ENCODE measurements around the gene BUD23. TPM values are rescaled to one million over a fixed set of nuclear protein-coding genes. Genes with fewer than 3 reads are reported as not detected.

Gene BUD23
- total and polyA plus RNA-seq, 4 donors, result 19.1 to 52.6 (median 37.8) TPM

DNA sequence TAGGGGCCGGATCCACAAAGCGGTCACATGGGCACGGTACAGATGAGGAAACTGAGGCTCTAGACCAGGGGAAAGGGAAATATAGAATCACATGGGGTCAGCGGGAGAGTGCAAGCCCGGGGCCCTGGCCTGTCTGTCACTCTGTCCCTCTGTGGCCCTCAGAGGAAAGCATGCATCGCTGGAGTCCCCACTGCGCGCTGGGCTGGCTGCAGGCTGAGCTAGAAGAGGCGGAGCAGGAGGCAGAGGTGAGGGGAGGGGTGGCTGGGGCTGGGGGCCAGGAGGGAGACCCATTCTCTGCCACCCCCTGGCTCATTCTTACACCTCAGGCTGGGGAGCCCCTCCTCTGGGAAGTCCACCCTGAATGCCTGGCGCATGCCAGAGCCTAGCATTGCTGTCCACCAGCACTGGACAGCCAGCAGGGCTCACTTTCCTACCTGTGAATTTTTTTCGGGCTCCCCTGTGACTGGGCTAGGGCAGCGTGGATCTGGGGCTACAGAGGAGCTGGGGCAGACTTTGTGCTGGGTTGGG lies 13.5 kb upstream of the BUD23 start:
- Histone ChIP-seq H3K4me1 (ENCODE audit: control insufficient read depth in 4 of 4, insufficient read depth in 4 of 4, low read length in 3 of 4) (peaks cover 8 to 26% (median 17%) of the 10 kb centered on the region in 4 donors), H3K27me3 (ENCODE audit: control insufficient read depth in 4 of 4, insufficient read depth in 4 of 4, low read length in 3 of 4) (no peaks in the 10 kb centered on the region), H3K9me3 (ENCODE audit: control insufficient read depth in 4 of 4, low read length in 3 of 4) (no peaks in the 10 kb centered on the region), H3K36me3 (ENCODE audit: control insufficient read depth in 4 of 4, insufficient read depth in 3 of 4, low read depth in 1 of 4, low read length in 3 of 4) (no peaks in the 10 kb centered on the region), H3K4me3 (ENCODE audit: low read depth in 1 of 3, low read length in 3 of 3) (no peak overlapping the region), H3K27ac (ENCODE audit: low read depth in 1 of 2, low read length in 2 of 2) (no peak overlapping the region), H3K9ac (ENCODE audit: low read depth in 1 of 2, low read length in 2 of 2) (no peak overlapping the region)
- DNase-seq (ENCODE audit: low spot score), result no peak
- WGBS, result 92% methylated on average over 12 of the region's 12 CpGs
- TF ChIP-seq GABPA (IDR thresholded peaks at IDR 0.05 in 1 of 2, conservative IDR thresholded peaks at IDR 0.05 in 1 of 2) (no peak), HNF4G (IDR thresholded peaks at IDR 0.05) (no peak), ATF3 (IDR thresholded peaks at IDR 0.05) (no peak), TAF1 (conservative IDR thresholded peaks at IDR 0.05) (no peak), SP1 (IDR thresholded peaks at IDR 0.05) (no peak), RXRA (IDR thresholded peaks at IDR 0.05) (no peak), RAD21 (IDR thresholded peaks at IDR 0.05) (no peak), EGR1 (IDR thresholded peaks at IDR 0.05; ENCODE audit: low read depth in 2 of 2) (no peak)
- TF ChIP-seq, protein P1, sequence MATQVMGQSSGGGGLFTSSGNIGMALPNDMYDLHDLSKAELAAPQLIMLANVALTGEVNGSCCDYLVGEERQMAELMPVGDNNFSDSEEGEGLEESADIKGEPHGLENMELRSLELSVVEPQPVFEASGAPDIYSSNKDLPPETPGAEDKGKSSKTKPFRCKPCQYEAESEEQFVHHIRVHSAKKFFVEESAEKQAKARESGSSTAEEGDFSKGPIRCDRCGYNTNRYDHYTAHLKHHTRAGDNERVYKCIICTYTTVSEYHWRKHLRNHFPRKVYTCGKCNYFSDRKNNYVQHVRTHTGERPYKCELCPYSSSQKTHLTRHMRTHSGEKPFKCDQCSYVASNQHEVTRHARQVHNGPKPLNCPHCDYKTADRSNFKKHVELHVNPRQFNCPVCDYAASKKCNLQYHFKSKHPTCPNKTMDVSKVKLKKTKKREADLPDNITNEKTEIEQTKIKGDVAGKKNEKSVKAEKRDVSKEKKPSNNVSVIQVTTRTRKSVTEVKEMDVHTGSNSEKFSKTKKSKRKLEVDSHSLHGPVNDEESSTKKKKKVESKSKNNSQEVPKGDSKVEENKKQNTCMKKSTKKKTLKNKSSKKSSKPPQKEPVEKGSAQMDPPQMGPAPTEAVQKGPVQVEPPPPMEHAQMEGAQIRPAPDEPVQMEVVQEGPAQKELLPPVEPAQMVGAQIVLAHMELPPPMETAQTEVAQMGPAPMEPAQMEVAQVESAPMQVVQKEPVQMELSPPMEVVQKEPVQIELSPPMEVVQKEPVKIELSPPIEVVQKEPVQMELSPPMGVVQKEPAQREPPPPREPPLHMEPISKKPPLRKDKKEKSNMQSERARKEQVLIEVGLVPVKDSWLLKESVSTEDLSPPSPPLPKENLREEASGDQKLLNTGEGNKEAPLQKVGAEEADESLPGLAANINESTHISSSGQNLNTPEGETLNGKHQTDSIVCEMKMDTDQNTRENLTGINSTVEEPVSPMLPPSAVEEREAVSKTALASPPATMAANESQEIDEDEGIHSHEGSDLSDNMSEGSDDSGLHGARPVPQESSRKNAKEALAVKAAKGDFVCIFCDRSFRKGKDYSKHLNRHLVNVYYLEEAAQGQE (IDR thresholded peaks at IDR 0.05), result no peak
- TF ChIP-seq, protein P2, sequence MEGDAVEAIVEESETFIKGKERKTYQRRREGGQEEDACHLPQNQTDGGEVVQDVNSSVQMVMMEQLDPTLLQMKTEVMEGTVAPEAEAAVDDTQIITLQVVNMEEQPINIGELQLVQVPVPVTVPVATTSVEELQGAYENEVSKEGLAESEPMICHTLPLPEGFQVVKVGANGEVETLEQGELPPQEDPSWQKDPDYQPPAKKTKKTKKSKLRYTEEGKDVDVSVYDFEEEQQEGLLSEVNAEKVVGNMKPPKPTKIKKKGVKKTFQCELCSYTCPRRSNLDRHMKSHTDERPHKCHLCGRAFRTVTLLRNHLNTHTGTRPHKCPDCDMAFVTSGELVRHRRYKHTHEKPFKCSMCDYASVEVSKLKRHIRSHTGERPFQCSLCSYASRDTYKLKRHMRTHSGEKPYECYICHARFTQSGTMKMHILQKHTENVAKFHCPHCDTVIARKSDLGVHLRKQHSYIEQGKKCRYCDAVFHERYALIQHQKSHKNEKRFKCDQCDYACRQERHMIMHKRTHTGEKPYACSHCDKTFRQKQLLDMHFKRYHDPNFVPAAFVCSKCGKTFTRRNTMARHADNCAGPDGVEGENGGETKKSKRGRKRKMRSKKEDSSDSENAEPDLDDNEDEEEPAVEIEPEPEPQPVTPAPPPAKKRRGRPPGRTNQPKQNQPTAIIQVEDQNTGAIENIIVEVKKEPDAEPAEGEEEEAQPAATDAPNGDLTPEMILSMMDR (IDR thresholded peaks at IDR 0.05; ENCODE audit: low read depth, low read length, missing input control), result no peak

DNA sequence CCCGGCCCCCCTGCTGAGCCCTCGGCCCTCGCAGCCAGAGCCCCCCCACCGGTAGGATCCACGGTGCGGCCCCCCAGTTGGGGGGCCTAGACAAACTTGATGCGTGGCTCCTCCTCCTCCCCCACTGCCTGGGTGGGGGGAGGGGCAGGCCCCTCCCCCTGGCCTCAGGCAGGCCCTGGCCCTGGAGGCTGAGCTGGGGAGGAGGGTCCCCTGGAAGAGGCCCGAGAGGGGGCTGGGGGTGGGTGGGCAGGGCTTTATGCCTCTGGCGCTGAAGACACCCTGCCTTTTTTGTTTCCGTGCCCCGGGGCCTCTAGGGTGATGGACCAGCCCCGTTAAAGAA lies 12.1 kb upstream of the BUD23 start:
- Histone ChIP-seq H3K27me3 (ENCODE audit: control insufficient read depth in 4 of 4, insufficient read depth in 4 of 4, low read length in 3 of 4) (no peaks in the 10 kb centered on the region), H3K4me3 (ENCODE audit: low read depth in 1 of 3, low read length in 3 of 3) (no peak overlapping the region), H3K27ac (ENCODE audit: low read depth in 1 of 2, low read length in 2 of 2) (no peak overlapping the region), H3K9ac (ENCODE audit: low read depth in 1 of 2, low read length in 2 of 2) (no peak overlapping the region), H3K9me3 (ENCODE audit: control insufficient read depth in 4 of 4, low read length in 3 of 4) (no peaks in the 10 kb centered on the region), H3K36me3 (ENCODE audit: control insufficient read depth in 4 of 4, insufficient read depth in 3 of 4, low read depth in 1 of 4, low read length in 3 of 4) (no peaks in the 10 kb centered on the region), H3K4me1 (ENCODE audit: control insufficient read depth in 4 of 4, insufficient read depth in 4 of 4, low read length in 3 of 4) (peaks cover 7 to 15% (median 12%) of the 10 kb centered on the region in 4 donors)
- no peak for DNase-seq (ENCODE audit: low spot score)
- WGBS, result 68% methylated on average over 12 of the region's 12 CpGs
- TF ChIP-seq NR2F2 (IDR thresholded peaks at IDR 0.05) (no peak), RXRA (IDR thresholded peaks at IDR 0.05) (no peak), RAD21 (IDR thresholded peaks at IDR 0.05) (no peak)

DNA sequence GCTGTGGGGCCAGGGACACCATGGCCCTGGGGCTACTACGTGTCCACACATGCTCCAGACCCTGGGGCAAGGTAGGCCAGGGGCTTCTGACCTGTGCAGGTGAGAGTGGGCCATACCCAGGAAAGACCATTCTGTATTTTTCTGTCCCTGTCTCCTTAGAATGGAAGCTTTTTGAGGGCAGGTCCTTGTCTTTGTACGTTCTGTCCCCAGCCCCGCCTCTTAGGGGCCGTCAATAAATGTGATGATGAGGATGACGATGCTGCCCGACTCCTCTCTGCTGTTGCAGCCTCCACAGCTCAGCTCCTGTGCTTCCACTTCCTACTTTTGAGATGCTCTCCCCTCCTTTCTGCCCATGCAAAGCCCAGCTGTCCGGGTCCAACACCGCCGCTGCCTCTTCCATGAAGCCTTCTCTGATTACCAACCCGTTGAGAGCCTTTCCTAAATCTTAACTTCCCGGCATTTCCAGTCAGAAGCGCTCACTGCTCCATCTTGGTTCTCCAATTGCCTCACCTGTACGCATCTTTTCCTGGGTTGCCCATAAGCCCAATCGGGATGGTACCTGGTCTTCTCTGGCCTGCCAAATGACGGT lies 11.4 kb upstream of the BUD23 start:
- H3K27ac ChIP-seq (ENCODE audit: low read depth in 1 of 2, low read length in 2 of 2), result no peak overlapping the region
- DNase-seq (ENCODE audit: low spot score), result no peak
- H3K4me3 ChIP-seq (ENCODE audit: low read depth in 1 of 3, low read length in 3 of 3), result no peak overlapping the region
- no peaks in the 10 kb centered on the region for H3K9me3 ChIP-seq (ENCODE audit: control insufficient read depth in 4 of 4, low read length in 3 of 4)
- H3K36me3 ChIP-seq (ENCODE audit: control insufficient read depth in 4 of 4, insufficient read depth in 3 of 4, low read depth in 1 of 4, low read length in 3 of 4), result no peaks in the 10 kb centered on the region
- peaks cover 7 to 11% (median 10%) of the 10 kb centered on the region in 4 donors for H3K4me1 ChIP-seq (ENCODE audit: control insufficient read depth in 4 of 4, insufficient read depth in 4 of 4, low read length in 3 of 4)
- WGBS, result 96% methylated on average over 15 of the region's 15 CpGs
- no peaks in the 10 kb centered on the region for H3K27me3 ChIP-seq (ENCODE audit: control insufficient read depth in 4 of 4, insufficient read depth in 4 of 4, low read length in 3 of 4)
- H3K9ac ChIP-seq (ENCODE audit: low read depth in 1 of 2, low read length in 2 of 2), result no peak overlapping the region
- TF ChIP-seq RAD21 (IDR thresholded peaks at IDR 0.05), result no peak
- TF ChIP-seq, protein P1 (IDR thresholded peaks at IDR 0.05), result no peak
- no peak for TF ChIP-seq EGR1 (IDR thresholded peaks at IDR 0.05; ENCODE audit: low read depth in 2 of 2)
- TF ChIP-seq NR2F2 (IDR thresholded peaks at IDR 0.05), result no peak
- TF ChIP-seq HNF4A (conservative IDR thresholded peaks at IDR 0.05), result no peak
- no peak for TF ChIP-seq HNF4G (IDR thresholded peaks at IDR 0.05)
- TF ChIP-seq FOXA2 (IDR thresholded peaks at IDR 0.05), result no peak
- TF ChIP-seq, protein P3, sequence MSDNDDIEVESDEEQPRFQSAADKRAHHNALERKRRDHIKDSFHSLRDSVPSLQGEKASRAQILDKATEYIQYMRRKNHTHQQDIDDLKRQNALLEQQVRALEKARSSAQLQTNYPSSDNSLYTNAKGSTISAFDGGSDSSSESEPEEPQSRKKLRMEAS (IDR thresholded peaks at IDR 0.05), result no peak
- no peak for TF ChIP-seq RXRA (IDR thresholded peaks at IDR 0.05)
- no peak for TF ChIP-seq TAF1 (conservative IDR thresholded peaks at IDR 0.05)
- no peak for TF ChIP-seq ZBTB33 (IDR thresholded peaks at IDR 0.05)
